Endothelial cell of umbilical vein (primary cell): ENCODE measurements around the gene BRD2.

Source experiments
- EZH2 ChIP-seq: IDR thresholded peaks from 2 replicates; pipeline ENCODE4 v1.6.1; 2012; ENCODE audit warnings: borderline replicate concordance, low read depth, mild to moderate bottlenecking, moderate library complexity, low read length, inconsistent platforms; ENCODE audit not compliant: severe bottlenecking
- POLR2AphosphoS5 ChIP-seq: IDR thresholded peaks from 2 replicates; pipeline ENCODE4 v1.6.1; 2012; ENCODE audit warnings: low read depth, mild to moderate bottlenecking, control low read depth, low read length, moderate library complexity; ENCODE audit not compliant: insufficient read depth
- TF ChIP-seq, protein P1 (sequence below), 2 donors: IDR thresholded peaks; 1 replicate in 1 of 2; 2 replicates in 1 of 2; pipeline ENCODE4 v1.5.1; 2011; ENCODE audit warnings: low read length in 2 of 2, mild to moderate bottlenecking in 2 of 2, moderate library complexity in 2 of 2, control low read depth in 1 of 2, inconsistent platforms in 1 of 2, low read depth in 1 of 2; ENCODE audit not compliant: insufficient read depth in 1 of 2; ENCODE audit errors: extremely low read depth in 1 of 2

DNA sequence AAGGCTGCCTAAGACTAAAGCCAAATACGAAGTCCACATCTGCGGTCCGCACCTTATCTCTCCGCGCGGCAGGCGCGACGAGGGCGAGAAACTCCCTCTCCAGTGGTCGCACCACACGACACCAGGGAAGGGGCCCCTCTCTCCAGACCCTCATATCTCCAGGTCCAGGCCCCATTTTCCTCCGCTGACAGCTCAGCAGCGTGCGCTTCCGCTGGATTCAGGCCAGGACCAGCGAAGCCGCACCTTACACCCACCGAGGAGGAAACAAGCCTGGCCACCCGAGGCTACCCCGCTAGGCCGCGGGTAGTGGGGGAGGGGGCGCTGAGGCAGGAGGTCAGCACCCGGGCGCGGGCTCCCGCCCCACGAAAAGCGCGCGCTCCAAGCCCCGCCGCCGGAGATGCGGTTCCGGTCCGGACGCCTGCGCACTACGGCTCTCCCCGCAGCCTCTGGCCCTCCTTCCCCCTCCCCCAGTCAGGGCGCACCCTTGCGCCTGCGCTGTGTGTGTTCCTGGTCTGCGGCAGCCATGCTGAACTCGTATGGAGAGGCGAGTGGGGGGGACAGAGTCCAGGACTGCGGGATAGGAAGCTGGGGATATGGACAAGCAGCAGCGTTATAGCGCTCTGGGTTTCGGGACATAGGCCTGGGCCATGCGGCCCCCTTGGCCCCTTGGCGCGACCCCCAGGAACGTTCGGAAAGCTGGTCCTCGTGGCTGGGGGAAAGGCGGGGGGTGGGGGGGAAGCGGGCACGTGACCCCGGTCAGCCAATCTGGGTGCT lies at the start of gene BRD2:
- TF ChIP-seq, protein P1, sequence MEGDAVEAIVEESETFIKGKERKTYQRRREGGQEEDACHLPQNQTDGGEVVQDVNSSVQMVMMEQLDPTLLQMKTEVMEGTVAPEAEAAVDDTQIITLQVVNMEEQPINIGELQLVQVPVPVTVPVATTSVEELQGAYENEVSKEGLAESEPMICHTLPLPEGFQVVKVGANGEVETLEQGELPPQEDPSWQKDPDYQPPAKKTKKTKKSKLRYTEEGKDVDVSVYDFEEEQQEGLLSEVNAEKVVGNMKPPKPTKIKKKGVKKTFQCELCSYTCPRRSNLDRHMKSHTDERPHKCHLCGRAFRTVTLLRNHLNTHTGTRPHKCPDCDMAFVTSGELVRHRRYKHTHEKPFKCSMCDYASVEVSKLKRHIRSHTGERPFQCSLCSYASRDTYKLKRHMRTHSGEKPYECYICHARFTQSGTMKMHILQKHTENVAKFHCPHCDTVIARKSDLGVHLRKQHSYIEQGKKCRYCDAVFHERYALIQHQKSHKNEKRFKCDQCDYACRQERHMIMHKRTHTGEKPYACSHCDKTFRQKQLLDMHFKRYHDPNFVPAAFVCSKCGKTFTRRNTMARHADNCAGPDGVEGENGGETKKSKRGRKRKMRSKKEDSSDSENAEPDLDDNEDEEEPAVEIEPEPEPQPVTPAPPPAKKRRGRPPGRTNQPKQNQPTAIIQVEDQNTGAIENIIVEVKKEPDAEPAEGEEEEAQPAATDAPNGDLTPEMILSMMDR (IDR thresholded peaks at IDR 0.05; ENCODE audit: extremely low read depth in 1 of 2, insufficient read depth in 1 of 2, low read depth in 1 of 2, low read length in 2 of 2) = no peak
- TF ChIP-seq POLR2AphosphoS5 (peak; percentile 60), EZH2 (no peak)
